HG02571 (cell line): ENCODE results near the gene CES4A.
"Not testable (repeated sequence)": the region's sequence is repeated elsewhere in the genome, so short reads cannot be mapped to it uniquely, and the experiment has no call there.

Experiments used
- ATAC-seq: cut with Tn5 transposase; IDR thresholded peaks from one replicate; pipeline ENCODE4 v1.9.1; 2021; ENCODE audit warnings: mild to moderate bottlenecking, moderate library complexity; ENCODE audit not compliant: unreplicated experiment

The CES4A gene

DNA sequence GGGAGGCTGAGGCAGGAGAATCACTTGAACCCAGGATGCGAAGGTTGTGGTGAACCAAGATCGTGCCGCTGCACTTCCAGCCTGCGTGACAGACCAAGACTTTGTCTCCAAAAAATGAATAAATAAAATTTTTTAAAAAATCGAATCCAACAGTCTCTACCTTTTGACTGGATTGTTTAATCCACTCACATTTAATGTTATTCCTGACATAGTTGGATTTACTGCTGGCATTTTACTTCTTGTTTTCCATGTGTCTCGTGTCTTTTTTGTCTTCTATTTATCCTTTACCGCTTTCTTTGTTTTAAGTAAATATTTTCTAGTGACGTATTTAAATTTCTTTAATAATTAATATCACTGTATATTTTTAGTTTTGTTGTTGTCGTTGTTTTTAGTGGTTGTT is 5.4 kb upstream of the CES4A start:
- no peak for ATAC-seq

DNA sequence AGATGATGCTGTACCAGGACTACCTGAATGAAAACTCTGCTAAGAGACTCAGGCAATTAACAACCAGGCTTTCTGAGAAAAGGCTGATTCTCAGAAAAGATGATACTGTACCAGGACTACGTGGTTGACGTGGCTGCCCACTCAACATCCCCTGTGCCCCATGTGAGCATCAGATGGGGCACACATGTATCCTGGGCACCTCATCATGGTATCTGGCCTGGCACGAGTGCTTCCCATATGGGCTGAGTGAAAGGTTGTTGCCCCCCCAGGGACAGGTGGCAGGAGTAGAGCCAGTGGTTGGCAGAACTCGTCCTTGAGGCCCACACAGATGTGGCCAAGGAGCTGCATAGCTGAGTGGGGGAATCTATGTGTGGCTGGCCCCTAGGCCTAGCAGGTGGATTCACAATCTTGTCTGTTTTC is 3.5 kb upstream of the CES4A start:
- ATAC-seq: no peak

DNA sequence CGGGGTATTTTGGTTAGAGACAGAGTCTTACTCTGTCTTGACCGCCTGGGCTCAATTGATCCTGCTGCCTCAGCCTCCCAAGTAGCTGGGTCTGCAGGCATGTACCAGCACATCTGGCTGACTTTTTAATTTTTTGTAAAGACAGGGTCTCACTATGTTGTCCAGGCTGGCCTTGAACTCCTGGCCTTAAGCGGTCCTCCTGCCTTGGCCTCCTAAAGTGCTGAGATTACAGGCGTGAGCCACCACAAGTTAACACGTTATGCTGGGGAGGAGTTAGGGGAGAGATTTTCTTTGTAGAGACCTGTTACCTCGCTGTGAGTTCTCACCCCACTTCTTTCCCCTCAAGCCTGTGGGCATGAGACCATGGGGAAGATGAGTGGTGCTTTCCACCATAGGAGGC is 1.8 kb upstream of the CES4A start:
- ATAC-seq: no peak

DNA sequence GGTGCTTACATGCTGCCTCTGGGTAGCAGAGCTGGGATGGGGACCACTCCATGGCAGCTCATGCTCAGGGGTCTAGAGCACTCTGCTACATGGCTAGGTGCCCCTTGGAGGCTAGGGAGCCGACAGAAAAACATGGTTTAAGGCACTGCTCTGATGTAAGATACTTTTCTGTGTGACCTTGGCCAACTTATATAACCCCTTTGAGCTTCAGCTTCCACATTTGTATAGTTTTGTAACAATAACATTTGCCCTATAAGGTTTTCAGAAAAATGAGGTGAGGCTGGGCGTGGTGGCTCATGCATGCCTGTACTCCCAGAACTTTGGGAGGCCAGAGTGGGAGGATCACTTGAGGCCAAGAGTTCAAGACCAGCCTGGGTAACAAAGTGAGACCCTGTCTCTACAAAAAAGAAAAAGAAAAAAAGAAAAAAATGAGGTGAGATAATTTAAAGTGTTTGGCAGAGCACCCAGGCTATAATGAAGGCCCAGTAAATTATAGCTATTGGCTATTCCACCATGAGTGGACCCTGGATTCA is 3.2 kb downstream of the CES4A start:
- ATAC-seq: no peak

DNA sequence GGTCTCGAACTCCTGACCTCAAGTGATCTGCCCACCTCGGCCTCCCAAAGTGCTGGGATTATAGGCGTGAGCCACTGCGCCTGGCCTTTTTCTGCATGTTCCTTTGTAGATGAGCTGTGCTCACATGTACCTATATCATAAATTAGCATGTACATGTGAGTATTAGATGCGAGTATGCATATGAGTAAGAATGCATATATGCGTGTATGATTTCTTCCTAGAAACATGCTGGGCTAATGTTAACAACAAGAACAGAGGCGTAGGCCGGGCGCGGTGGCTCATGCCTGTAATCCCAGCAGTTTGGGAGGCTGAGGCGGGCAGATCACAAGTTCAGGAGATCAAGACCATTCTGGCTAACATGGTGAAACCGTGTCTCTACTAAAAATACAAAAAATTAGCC is 5.2 kb downstream of the CES4A start:
- ATAC-seq: not testable (repeated sequence)

DNA sequence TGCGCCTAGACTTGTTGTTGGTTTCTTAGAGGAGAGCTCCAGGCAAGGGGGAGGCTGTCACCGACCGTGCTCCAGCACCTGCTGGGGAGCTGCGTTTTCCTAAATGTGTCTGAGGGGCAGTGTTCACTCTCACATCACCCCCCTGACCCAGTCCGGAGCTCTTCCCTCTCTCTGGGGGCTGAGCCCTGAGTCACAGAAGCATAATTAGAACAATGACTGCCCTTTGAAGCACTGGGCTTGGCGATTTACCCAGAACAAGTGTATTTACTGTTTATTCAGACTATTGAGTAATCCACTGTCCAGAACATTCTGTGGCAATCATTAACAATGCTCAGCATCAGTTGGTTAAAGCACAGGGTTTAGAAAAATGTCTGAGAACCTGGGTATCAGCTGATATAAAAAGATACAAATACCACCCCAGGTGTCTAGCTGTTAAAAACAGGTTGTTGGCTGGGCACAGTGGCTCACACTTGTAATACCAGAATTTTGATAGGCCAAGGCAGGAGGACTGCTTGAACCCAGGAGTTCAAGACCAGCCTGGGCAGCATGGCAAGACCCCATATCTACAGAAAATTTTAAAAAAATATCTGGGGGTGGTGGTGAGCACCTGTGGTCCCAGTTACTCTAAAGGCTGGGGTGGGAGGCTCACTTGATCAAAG is 8.1 kb downstream of the CES4A start:
- ATAC-seq: no peak

DNA sequence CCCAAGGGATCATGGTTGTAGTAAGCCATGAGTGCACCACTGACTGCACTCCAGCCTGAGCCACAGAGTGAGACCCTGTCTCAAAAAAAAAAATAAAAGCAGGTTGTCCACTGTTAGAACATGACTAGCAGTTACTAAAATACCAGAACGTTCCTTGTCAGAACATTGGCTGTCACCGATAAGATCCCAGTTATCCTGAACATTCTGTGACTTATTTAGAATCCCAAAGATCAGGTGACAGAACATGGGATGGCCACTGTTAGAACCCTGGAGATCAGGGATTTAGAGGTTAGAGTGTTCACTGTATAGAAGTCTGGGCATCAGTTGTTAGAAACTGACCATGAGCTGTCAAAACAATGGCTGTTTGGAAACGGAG is 8.6 kb downstream of the CES4A start:
- ATAC-seq: no peak

DNA sequence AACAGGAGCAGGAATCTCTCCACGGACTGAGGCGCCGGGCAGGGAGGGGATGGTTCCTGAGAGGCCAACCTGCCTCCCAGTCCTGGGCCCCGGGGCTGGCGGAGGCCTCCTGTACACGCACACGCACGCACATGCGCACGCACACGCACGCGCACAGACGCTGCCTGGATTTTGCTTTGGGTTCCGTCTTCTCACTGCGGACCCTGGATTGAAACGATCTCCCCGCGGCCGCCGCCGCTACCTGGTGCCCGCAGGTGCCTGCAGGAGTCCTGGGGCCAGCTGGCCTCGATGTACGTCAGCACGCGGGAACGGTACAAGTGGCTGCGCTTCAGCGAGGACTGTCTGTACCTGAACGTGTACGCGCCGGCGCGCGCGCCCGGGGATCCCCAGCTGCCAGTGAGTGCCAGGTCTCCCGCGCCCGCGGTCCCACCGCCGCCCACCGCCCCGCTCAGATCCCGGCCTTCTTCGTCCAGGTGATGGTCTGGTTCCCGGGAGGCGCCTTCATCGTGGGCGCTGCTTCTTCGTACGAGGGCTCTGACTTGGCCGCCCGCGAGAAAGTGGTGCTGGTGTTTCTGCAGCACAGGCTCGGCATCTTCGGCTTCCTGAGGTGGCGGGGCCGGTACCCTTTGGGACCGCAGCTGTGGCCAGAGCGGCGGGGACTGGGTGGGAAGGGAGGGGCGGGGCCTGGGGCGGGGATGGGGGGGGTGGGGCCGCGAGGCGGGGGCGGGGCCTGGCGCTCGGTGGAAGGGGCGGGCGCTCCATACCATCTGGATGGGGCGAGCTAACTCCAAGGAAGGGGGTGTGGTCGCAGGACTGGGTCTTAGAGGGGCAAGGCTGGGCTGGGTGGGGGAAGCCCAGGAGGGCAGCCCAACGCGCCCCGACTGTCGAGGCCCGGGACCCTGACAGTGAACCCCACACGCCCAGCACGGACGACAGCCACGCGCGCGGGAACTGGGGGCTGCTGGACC is 12.3 kb downstream of the CES4A start:
- no peak for ATAC-seq

DNA sequence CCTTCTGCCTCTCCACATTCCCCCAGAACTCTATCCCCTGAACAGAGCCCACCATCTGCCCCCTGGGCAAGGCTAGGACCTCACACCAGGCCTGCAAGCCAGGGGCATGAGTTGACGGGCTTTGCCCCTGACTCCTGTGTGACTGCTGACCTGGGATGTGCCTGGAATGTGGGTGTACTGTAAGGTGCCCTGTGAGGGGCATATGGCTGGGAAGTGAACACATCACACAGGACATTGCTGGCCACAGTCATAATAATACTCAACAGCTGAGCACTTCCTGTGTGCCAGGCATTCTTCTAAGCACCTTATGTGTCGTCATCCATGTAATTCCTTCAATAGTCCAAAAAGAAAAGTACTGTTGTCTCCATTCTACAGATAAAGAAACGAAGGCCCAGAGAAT is 13.3 kb downstream of the CES4A start:
- ATAC-seq: no peak

DNA sequence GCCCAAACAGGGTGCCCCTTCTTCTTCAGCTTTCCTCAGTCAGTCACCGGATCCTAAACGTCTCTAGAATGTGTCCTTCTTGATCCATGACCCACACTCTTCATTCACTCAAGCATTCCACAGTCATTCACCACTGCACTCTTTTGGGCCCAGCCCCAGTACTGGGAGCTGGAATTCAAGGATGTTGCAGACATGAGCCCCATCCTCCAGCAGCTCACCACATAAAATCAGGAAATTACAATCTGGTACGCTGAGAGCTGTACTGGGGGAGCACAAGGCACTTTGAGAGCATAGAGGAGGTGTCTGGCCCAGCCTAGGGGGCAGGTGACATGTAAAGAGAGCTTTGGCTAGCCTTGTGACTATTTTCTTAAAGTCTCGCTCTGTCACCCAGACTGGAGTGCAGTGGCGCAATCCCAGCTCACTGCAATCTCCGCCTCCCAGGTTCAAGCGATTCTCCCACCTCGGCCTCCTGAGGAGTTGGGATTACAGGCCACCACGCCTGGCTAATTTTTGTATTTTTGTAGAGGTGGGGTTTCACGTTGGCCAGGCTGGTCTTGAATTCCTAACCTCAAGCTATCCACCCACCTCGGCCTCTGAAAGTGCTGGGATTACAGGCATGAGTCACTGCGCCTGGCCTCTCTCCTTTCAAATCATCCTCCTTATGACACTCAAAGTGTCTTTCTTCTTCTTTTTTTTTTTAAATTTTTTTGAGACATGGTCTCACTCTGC is 18.7 kb downstream of the CES4A start:
- ATAC-seq: no peak

DNA sequence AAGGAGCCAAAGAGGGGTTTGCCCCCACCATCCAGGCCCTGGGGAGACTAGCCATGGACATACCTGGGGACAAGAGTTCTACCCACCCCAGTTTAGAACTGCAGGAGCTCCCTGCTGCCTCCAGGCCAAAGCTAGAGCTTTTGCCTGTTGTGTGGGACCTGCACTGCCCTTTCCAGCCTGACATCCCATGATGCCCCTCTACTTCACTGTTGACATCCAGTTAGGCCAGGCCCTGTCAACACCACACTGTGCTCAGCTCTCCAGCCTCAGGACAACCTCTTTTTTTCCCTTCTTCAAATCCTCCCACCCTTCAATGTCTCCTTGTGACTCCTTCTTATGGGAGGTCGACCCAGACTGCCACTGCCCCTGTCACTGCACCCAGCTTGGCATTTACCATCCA is 20.8 kb downstream of the CES4A start:
- no peak for ATAC-seq

DNA sequence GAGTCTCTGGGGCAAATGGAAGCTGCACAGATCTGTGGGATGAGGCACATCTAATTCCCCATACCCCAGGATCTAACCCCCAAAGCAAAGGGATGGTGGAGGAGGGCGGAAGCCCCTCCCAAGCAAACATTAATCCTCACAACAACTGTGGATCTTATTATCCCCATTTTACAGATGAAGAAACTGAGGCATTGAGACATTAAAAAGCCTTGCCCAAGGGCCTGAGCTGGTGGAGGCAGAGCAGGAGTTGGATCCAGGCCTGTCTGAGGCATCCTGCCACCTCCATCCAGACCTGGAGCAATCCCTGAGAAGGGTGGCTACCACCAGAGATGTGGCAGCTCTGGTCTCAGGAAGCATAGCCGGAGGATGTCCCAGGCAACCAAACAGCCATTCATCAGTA is 22.9 kb downstream of the CES4A start:
- ATAC-seq: no peak

DNA sequence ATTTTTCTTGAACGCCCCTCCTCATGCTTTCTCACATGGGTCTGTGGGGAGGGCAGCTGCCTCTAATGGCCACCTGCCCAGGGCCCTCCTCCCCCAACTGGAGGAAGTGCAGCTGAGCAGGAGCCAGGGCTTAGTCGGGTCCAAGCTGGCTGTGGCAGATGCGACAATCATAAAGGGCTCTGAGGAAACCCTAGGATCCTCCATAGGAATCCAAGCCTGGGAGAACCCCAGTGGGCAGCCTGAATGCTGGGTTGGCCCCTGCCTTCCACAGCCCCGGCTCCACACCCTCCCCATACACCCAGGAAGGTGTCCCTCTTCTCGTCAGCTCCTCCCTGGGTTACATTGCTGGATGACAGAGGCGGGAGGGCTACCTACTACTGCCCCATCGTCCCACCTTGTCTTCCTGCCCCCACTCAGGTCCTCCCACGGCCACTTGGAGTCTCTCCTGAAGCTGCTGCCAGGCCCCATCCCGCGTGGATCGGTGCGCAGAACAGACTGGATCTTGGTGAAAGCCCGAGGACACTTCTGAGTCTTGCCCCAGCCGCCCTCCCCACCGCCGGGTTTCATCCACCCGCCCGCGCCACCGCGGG is 24.9 kb downstream of the CES4A start:
- no peak for ATAC-seq

DNA sequence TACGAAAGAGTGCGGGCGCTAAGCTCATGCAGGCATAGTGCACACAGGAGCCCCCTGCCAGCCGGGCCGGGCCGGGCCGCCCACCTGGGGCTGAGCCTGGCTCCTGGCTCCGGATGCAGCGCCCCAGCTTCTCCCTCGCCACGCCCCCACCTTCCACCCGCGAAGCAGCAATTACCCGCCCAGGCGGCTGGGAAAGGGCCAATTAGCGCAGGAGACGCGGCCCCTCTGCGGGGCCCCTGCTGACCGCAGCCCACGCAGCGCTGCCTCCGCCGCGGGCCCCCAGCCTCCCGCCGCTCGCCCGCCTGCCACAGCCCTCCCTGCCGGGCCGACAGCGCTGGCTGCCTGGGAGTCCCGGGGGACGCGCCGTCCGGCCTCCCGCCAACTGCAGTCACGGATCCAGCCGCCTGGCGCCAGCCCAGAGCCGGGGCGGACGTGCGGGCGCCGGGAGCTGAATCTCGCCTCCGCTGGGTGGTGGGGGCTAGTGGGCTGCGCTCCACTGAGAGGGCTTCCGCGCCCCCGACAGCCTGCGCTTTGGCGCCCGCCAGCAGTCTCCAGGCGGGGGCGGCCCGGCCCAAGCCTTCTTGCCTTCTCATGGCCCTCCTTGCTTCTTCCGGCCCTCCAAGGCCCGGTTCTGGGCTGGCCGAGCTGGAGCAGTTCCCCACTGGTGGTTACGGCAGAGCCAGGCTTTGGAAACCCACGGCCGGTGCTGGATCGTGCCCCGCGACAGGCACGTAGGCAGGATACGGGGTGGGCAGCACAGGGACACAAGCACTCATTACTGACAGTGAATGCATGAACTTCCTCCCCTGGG is 25.6 kb downstream of the CES4A start:
- no peak for ATAC-seq

DNA sequence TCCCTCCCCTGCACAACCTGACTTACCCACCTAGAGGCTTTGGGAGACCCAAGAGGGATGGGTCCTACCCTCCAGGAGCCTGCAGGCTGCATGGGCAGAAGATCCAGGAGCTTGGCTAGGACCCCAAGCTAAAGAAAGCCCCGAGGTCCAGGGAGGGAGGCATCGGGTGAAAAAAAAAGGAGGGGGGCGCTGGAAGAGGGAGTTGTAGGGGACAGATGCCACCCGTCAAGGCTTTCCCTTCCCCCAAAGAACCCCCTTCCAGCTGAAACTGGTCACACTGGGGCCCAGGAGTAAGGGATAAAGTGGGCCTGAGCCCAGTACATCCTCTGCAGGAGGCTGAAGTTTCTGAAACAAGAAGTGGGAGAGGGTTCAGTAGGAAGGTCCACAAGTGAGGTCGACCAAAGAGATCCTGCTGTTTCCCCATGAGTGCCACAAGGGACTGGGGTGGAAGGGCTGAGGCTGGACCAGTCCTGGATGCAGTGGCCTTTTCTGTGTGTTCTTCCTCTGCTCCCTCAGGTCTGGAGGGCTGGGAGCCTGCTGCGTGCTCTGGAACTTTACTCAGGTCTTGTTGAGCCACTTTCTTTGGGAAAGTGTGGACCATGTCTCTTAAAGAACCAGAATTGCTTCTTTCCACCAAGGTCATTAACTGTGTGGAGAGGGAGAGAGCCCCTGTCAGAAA is 26.4 kb downstream of the CES4A start:
- no peak for ATAC-seq

DNA sequence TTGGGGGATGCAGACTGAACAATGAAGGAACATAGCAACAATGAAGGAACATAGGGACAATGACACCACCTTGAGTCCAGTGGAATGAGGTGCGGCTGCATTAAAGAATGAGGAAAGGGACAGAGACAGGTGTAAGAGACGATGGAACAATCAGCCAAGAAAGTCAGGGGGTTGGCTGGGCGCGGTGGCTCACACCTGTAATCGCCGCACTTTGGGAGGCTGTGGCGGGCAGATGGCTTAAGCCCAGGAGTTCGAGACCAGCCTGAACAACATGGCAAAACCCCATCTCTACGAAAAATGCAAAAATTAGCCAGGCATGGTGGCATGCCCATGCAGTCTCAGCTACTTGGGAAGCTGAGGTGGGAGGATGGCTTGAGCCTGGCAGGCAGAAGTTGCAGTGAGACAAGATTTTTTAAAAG is 26.9 kb downstream of the CES4A start:
- no peak for ATAC-seq

DNA sequence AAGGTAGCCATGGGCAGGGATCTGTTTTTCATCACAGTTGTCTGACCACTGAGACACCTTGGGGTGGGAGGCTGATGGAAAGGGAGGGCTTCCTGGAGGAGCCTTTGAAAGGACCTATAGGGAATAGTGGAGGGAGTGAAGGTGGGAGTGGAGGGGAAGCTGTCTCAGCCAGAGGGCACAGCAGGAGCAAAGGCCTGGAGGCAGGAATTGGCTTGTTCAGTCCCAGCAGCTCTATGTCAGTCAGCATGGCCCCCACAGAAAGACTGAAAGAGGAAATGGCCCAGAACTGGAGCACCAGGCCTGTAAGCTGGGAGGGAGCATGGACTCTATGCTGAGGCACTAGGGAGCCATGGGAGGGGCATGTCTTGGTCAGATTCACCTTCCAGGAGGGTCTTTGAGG is 27.8 kb downstream of the CES4A start:
- ATAC-seq: no peak

DNA sequence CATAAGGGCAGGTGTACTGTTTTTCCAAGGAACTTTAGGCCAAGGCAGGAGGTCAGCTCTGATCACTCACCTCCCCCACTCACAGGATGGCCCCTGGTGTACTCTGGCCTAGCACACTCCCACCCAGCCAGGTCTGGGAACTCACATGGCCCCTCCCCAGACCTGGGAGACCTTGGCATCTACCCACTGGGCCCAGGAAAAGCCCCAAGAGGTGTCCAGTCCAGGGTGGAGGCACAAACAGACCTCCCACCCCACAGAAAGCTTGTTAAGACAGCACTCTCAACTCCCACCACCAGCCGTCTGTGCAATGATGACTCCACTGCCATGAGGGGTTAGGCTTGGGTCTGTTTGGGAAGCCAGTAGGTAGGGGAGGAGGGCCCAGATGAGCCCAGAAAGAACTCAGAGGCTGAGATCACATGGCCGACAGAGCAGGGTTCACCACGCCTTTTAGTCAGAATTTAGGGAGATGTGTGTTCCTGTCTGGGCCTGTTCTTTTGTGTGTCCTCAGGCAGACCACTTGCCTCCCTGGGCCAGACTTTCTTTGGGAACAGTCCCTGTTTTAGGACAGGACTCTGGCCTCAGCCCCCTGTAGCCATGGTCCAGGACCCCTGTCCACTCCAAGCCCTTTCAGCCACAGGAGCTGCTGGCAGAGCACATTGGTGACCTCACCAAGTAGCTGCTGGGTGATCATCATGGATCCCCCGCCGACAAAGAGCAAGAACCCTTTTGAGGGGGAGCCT is 28.5 kb downstream of the CES4A start:
- no peak for ATAC-seq

DNA sequence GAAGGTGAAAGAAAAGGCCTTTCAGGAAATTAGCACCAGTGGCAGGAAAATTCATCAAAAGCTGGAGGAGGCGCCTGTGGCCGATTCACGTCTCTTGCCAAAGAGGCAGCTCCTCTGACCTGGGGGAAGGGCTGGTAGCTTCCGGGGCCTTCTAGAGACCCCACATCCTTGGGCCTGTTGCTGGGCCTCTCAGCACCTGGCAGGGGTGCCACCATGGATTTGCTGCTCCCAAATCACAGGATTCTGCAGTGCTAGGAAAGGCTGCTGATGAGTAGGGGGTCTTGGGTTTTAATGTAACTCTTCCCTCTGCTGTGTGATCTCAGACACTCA is 29.0 kb downstream of the CES4A start:
- ATAC-seq: no peak
